GM19023 (cell line): ENCODE results near the gene JPH2.

Source experiments
- ATAC-seq: cut with Tn5 transposase; IDR thresholded peaks from one replicate; pipeline ENCODE4 v1.9.1; 2021; ENCODE audit warnings: mild to moderate bottlenecking, moderate library complexity; ENCODE audit not compliant: unreplicated experiment

The JPH2 gene

DNA sequence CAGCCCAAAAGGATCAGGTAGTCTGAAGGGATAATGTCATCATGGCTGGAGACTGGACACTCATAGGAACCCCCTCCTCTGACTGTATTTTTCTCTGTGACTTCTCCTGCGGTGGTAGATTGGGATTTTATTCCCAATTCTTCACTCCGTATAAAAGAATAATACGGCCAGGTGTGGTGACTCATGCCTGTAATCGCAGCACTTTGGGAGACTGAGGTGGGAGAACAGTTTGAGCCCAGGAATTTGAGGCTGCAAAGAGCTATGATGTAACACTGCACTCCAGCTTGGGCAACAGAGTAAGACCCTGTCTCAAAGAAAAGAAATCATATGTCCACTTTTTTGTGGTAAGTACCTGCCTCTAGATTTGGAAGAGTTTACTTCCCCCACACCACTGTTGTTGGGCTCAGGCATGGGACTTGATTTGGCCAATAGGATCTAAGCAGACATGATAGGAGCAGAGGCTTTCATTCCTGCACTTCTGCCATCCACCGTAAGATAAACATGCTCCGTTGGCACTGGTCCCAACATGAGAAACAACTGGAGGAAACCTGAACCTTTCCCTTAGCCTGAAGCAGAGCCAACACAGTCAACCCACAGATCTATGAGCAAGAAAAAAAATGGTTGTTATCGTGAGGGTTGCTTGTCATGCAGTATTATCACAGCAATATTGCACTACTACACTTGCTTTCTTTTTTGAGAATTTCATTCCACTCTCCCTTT lies 82.0 kb downstream of the JPH2 start:
- ATAC-seq: no peak

DNA sequence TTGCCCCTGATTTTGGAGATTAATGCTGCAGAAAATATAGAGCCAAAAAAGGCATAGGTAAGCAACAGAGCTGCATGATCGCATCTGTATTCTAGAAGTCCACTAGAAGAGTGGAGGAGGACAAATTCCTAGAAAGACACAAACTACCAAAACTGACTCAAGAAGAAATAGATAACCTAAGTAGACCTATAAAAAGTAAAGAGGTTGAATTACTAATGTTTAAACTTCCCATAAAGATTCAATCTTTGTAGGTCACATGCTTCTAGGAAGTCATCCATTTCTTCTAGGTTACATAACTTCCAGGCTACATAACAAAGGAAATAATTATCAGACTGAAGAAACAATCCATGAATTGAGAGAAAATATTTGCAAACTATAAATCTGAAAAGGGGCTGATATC lies 84.4 kb downstream of the JPH2 start:
- ATAC-seq: no peak

DNA sequence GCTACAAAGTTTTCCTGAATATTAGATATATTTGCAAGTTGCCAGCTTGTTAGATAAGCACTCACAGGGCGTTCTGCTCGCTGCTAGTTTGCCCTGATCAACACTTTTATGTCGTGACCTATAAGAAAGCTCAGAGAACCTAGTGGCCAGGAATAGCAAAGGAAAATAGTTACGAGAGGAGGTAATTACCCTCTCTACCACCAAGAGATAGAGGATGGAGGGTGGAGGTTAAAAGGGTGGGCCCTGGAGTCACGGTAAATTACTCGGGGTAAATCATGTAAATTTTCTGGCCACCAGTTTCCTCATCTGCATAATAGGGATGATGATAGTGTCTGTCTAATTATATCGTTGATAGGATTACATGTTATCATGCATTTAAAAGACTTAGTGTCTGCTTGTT lies 87.2 kb downstream of the JPH2 start:
- ATAC-seq: no peak

DNA sequence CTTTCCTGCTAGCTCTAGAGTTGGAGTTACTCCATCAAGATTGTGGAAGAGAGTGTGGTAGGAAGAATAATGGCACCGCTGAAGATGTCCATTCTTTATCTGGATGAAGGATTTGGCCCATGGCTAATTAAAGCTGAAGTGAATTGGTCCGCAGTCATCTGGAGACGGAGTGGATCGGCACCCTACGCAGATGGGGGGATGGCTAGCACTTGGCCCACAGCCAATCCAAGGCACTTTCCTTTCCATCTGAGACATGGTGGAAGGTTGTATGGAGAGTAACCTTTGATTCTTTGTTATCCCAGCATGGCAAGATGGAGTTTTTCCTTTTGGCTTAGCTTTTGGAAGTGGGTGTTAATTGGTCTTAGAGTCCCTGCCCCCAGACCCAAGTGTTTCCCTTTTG lies 88.3 kb downstream of the JPH2 start:
- ATAC-seq: no peak

DNA sequence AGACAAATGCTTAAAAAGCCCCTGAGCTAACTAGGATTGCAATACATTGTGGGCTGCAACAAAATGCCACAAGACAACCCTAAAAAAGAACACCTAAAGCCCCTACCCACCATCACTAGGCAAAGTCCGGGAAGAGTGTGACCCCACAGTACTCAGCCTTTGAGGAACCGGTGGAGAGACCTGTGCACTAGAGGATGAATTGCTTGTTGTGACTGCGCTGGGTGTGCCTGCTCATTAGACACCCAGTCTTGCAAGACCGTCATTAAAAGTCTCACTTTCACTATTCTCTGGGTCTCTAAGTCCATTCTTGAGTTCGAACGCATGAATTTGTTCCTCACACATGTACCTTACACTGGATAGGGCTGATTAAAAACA lies 88.7 kb downstream of the JPH2 start:
- ATAC-seq: no peak

DNA sequence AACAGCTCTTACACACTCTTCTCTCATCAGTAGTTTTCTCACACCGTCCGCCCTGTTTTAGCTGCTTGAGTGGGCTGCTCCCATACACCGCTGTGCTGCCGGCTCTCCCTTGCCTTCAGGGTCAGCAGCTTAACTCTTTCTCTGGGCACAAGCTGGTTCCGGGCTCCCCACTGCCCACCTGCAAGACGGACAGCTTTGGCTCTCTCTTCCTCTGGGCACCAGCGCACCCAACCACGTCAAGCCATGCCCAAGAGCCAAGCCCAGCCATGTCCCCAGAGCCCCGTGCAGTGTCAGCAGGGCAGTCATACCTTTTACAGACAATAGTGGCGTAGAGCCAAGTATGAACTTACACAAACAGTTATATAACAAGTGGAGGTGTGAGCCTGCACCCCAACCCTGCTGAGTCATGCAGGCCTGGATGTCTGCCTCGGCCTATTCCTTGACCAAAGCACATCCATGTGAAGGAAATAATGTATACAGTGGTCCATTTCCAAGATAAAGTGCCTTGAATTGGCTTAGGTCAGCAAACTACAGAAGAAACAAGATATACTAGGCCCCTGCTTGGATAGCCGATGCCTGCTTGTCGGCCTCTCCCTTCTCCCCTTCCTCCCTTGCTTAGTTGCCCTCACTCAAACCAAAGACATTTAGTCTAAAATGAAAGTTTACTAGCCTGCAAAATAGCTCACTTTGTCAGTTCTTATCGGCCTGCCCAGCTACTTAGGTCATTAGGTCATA lies 89.3 kb downstream of the JPH2 start:
- no peak for ATAC-seq

DNA sequence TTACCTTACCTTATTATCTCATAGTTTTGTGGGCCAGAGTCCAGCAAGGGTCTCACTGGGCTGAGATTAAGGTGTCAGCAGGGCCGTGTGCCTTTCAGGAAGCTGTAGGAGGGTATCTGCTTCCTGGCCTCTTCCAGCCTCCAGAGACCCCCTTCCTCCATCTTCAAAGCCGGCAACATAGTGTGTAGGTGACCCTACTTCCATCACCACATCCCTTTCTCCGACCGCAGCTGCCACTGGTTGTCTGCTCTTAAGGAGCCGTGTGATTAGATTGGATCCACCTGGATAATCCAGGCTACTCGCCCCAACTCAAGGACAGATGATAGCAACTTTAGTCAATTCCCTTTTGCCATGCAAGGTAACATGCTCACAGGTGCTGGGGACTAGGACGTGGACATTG lies 91.2 kb downstream of the JPH2 start:
- no peak for ATAC-seq

DNA sequence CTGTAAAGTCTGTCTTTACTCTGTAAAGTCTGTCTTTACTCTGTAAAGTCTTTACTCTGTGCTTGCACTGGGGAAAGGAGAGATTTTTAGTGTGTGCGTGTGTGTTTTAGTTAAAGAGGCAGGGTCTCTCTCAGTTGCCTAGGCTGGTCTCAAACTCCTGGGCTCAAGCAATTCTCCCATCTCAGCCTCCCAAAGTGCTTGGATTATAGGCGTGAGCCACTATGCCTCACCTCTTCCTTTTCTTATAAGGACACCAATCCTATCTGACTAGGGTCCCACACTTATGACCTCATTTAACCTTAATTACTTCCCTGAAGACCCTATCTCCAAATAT lies 93.8 kb downstream of the JPH2 start:
- no peak for ATAC-seq

DNA sequence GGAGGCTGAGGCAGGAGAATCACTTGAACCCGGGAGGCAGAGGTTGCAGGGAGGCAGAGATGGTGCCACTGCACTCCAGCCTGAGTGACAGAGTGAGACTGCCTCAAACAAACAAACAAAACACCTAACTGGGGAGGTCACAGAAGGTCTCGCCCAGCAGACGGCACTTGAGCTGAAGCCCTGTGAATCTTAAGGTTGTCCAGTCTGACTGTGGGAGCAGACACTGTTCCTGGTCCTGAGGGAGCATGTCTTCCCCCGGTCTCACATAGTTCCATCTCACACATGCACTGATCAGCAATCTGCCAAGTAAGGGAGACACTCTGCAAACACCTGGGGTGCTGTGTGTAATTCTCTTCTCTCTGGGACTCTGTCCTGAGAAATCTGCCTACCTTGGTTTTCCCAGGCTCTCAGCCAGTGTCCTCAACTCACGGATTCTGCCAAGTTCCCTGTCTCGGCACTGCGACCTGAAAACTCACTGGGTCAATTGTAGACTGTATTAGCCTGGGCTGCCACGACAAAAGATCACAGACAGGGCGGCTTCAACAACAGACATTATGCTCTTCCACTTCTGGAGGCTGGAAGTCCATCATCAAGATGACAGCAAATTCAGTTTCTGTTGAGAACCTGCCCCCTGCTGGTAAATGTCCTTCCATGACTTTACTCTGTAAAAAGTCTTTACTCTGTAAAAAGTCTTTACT lies 94.3 kb downstream of the JPH2 start:
- ATAC-seq: no peak

DNA sequence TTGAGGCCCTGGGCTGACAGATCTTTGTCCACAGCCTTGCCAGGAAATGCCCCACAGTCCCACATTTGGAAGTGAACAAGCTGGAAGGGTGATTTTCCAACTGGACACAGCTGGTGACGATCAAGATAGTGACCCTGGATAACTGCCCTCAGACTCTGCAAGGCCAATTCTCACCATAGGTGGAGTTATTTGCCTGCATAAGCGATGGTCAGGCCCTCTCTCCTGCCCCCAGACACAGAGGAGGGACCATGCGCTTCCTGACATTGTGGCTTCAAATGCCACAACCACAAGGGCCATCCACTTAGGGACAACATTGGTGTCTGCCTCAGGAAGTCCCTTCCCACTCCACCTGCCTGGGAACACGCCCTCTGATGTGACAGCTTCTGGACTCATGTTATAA lies 96.0 kb downstream of the JPH2 start:
- no peak for ATAC-seq

DNA sequence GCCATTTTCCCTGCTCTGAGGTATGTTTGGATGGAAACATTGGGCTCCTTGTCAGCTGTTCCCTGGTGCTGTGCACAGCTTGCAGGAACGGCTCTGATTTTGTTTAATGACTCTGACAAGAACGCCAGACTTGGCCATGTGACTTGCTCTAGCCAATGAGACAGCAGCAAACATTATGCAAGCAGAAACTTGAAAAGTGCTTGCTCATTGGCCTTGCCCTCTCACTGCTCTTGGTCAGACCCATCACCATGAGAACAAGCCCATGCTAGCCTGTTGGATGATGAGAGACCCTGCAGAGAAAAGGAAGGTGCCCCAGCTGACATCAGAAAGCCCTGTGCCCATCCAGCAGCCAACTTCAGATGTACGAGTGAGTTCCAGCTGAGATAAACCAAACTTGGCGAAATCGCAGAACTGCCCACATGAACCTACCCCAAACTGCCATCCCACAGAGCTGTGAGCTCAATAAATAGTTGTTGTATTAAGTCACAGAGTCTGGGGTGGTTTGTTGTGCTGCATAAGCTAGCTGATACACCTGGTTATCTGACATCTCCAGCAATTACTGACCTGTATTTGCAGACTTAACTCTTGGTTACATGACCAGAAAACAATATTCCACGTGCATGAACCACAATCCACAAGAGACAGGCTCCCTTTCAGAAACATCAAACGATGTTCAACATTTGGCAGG lies 96.9 kb downstream of the JPH2 start:
- peak; percentile 79 for ATAC-seq

DNA sequence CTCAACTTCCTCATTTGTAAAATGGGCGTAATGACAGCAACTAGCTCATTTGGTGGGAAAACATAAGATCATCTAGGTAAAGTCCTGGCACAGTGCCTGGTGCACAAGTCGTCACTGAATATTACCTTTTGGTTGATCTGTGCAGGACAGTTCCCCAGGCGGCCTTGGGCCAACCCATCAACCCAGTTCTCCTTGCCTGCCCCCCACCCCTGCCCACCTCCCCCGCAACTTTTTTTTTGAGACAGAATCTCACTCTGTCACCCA lies 99.2 kb downstream of the JPH2 start:
- ATAC-seq: no peak

DNA sequence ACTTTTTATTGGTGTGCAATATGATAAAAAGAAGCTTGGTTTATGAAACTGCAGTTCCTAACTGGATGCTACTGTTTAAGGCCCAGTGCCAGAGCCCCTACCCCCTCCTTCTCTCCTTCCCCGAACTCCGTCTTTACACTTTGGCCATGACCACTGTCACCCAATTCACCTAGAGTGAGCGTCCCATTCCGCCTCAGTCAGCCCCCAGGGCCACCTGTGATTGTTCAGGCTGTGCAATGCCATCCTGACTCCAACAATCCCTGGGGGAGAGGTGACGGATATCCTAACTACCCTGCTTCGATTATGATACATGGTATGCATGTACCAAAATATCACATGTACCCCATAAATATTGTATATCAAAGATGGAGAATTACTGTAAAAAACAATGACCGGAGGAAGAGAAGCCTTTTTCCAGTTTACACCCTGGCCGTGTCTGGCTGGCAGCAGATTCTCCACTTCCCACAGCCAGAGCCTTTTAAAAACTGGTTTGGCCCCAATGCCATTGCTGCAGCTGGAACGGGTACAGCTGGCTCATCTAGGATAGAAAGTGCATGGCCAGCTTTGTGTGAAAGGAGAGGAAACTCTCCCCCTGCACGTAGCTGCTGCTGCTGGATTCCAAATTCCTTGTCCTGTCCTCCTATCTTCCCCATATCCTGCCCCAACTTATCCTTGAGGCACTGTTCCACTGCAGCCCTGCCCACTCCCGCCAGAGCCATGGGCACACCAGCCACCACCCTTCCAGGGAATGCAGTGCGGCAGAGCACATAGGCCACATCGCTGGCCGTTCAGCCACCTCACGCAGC lies 99.7 kb downstream of the JPH2 start:
- ATAC-seq: no peak

DNA sequence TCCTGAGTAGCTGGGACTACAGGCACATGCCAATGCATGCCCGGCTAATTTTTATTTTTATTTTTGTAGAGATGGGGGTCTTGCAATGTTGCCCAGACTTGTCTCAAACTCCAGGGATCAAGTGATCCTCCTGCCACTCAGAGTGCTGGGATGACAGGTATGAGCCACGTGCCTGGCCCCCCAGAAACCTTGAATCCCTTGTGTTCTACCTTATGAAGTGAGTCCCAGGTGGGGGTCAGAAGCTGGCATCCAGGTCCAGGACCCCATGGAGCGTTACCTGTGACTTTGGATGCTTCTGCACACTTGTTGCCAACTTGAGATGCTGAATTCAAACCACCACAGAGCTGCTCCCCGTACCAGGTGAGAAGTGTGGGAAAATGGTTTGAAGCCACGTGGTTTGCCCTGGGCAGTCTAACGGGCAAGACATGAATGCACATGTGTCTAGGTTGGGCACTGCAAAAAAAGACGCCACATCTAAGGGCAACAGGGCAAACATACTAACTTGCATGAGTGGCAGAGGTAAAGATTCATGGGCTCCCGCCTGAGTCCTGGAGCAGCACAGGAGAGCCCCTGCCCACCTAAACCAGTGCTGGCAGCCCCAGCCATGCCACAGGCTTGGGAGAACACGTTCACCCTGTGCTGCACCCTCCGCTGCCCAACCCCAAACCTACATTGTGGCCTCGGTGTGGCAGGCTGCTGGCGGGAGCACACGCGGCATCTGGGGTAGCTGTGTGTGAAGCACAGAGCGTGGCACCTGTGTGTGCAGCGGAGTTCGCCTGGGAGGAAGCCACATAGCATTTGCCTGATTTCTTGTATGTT lies 101.2 kb downstream of the JPH2 start:
- no peak for ATAC-seq

DNA sequence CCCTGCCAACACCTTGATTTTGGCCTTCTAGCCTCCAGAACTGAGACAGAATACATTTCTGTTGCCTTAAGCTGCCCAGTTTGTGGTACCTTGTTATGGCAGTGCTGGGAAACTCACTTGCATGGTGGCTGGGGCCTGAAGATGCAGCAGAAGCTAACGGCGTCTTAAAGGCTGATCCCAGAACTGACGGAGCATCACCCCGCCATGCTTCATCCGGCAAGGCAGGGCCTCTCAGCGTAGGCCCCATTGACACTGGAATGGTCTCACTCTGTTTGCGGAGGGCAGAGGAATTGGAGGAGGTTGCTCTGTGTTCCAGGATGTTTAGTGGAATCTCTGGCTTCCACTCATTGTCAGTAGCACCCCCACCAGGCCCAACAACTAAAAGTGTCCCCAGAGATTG lies 102.1 kb downstream of the JPH2 start:
- ATAC-seq: no peak

DNA sequence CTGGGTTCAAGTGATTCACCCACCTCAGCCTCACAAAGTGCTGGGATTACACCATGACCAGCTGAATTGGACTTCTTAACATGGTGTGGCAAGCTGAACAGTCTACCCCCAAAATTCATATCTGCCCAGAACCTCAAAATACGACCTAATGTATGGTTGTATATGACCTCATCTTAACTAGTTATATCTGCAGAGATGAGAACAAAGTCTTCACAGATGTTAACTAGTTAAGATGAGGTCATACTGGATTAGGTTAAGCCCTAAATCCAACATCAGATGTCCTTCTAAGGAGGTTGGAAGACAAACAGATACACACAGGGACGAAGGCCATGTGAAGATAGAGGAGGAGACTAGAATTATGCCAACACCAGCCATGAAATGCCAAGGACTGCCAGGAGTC lies 102.5 kb downstream of the JPH2 start:
- no peak for ATAC-seq

DNA sequence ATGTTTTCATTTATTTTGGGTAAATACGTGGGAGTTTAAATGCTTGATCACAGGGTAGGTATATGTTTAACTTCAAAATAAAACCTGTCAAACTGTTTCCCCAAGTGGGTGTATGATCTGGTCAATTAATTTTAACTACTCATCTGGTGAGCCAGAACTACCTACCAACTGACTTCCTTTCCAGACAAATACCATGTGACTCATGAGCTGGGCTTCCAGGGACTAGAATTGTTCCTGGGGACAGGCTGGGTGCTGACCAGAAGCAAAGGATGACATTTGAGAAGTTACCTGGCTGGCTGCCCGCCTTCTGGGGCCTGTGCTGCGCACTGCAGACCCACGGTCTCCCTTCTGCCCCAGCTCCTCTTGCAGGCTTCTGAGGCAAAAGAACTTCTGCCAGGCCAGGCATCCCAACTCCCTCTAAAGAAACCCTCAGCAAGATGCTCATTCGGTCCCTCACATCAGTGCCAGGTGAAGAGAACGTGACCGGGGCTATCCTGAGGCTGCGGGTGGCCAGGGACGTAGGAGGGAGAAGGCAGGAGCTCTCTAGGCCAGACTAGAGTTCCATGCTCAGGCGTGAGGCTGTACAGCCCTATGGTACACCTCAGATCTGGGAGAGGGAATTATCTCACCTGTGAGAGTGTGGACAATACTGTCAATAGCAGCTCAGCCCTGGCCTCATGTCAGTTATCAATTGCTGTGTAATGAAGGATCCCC lies 103.6 kb downstream of the JPH2 start:
- ATAC-seq: no peak

DNA sequence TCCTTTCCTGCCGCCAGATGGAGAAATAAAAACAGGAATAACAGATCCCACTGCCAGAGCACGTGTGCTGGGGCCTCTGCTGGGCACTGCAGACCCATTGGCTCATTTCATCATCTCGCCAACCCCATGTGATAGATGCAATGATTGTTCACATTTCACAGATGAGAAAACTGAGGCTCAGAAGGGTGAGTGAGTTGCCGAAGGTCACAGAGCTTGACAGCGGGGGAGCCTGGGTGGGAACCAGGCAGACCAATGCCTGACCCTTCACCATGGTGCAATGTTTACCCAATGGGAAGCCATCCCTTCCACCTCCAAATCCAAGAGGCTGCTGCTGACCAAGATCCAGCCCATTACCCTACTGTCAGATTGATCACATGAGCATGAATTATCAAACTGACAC lies 105.1 kb downstream of the JPH2 start:
- no peak for ATAC-seq

DNA sequence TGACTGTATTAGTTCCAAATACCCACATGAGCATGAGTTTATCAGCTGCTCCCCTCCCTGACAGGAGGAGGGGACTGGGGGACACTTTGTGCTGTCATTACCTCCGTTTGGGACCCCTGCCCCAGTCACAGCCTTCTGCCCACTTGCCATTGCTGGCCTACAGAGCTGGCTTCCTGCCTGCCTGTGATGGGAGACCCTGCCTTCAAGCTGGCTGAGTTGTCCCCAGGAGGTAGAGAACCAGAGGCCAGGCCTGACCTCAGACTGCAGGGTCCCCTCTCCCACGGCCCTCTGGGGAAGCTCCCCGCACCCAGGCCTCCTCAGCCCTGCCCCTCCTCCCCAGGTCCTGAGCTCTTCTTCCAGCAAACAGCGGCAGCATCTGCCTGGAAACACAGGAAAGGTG lies 105.5 kb downstream of the JPH2 start:
- no peak for ATAC-seq
